HS-5 (cell line): ENCODE measurements around the gene GABPB2.

Experiments
- DNase-seq: peaks from one replicate; pipeline ENCODE4 v3.0.0-alpha.2; 2012; ENCODE audit warnings: low read depth

GABPB2 gene

DNA sequence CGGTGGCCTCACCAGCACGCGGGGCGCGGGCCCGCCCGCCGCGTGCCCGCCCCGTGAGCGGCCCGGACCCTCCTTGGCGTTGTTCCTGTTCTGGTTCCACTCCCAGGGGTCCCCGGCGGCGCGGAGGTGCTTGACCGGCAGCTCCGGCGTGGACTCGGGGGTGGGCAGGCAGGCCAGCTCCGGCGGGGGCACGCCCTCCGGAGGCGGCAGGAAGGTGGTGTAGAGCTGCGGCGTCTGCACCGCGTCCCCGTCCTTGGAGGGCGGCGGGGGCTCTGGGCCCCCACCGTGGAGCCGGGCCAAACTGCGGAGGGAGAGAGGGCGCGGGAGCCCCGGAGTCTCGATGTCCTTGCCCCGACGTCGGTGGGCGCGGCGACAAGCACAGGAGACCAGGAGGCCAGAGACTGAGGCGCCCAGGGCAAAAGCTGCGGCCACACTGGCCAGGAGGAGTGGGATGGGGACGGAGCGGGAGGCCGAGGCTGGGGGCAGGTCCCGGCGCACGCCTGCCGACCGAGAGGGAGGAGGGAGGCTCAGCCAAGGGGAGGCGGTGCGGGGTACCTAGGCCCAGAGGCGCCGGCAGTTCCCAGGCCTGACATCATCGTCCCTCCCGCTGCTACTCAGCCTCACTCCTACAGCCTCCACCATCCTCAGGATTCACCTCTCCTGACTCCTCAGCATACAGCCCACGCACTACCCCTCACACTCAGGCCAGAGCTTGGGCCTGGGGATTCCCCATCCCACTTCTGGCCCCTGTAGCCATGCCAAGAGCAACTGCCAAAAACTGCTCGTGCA lies 62.7 kb downstream of the GABPB2 start:
- no peak for DNase-seq

DNA sequence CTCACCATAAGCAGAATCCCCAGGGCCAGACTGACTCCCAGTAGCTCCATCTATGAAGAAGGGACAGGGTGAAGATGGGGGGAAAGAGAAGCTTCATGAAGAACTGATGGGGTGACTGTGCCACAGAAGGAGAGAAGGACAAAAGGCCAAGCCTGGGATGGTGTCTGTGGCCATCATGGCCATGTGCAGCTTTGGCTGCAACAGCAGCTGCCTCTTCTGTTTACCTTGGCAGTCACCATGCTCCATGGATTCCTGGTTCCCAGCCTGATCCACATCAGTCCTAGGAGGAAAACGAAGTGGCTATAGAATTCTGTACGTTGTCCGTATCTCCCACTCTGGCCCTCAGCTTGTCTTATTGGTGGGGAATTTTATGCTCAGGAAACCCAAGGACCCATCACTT lies 63.8 kb downstream of the GABPB2 start:
- no peak for DNase-seq

DNA sequence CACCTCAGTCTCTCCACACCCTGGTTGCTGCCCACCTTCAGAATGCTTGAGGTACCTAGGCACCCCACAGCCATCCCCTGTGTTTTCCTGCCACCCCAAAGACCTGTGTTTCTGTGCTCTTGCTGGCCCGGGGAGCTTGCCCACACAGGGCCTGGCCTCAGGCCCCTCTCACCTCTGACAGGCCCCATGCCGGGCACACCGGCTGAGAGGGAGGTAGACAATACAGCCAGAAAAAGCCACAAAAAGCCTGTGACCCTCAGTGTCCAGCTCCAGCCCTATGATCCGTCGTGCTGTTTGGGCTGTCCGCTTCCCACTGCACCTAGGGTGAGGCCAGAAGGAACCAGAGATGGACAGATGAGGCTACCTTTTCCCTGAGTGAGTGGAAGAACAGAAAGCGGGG lies 64.4 kb downstream of the GABPB2 start:
- DNase-seq, result no peak

DNA sequence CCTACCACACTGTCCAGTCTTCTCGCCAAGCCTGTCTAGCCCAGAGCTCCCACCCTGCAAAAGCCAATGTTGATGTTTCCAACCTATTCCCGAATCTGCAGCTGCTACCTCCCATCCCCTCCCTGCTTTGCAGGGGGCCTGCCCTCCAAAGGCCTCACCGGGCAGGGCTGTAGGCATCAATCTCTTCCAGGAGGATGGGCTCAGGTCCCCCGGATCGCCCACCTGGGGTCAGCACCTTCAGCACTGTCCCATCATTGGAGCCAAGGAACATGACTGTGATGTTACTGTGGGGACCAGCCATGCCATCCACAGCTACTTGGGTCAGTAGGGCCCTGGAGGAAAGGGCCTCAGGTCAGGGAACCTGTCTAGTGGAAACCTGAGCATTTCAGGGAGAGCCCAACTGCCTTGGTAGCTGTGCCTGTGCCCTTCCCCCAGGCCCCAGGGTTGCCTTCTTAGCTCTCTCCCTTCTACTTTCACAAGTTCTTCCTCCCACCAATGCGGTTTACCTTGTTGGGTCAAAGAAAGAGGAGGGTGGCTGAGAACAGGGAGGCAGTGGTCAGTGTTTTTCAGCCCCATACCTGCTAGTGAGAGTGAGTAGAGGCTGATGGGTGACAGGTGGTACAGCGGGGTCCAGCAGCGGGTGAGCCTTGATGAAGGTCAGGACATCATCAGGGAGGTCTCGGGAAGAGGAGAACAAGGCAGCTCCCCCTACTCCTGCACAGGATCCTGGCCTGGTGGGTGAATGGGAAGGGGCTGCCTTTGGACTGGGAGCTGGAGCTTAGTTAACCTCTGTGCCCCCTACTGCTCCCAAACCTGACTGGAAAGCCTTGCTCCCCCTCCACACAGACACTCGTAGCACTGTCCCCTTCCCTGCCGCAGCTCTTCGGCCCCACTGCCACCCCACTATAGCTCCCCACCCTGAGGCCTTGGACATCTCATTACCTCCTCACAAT lies 65.1 kb downstream of the GABPB2 start:
- DNase-seq, result no peak

DNA sequence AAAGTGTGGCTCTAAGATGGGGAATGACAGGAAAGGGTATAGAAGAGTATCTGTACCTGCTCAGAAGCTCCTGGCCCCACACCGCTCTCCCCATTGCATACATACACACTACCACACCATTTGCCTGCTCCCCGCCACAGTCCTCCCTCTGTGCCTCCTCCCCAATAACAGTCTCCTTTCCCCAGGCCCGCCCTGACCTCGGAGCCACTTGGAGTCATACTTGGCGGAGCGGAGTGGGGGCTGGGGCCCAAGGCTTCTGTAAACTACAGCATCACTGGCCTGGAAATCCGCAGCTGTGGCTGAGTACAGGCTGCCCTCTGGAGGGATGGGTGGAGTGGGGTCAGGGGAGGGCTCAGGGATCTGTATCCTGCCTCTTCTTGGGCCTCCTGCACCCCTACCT lies 67.2 kb downstream of the GABPB2 start:
- no peak for DNase-seq

DNA sequence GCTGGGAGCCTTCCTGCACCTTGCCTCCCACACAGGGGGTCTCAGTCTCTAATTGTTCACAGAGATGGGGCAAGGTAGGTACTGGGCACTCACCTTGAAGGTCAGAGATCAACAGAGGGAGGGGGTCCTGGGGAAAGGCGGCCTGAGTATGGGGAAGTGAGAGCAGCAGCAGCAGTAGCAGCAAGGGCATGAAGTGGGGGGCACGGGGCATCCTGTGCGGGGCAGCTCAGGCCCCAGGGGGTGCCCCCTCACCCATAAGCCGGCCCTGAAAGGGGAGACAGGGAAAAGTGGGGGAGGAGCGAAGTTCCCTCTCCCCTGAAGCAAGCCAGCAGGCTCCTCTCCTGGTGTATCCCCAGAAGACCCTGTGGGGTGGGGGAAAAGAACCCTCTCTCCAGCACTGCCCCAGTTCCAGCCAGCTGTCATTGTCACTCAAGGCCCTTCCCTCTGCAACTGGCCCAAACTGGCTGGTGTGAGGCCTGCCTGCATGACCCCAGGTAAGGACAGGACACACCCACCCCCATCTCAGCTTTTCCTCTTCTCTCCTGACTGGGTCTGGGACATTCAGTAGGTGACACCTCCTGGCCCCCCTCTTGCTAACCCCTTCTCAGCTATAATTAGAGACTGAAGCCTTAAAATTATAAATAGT lies 72.0 kb downstream of the GABPB2 start:
- DNase-seq, result no peak

DNA sequence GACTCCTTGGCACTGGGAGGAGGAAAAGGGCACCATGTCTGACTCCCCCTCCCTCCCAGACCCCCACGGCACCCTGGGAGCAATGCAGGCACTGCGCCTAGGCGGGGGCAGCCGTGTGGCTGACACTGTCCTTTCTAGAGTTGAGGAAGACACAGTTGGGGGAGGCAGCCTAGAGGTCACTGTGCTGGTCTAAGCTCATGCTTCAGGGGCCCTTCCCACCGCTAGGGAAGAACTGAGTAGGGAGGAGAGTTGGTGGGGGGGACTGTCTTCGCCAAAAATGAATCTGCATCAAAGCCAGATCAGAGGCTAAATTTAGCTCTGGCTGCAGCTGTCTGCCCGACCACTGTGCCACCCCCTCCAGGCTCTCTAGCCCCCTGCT lies 72.5 kb downstream of the GABPB2 start:
- no peak for DNase-seq

DNA sequence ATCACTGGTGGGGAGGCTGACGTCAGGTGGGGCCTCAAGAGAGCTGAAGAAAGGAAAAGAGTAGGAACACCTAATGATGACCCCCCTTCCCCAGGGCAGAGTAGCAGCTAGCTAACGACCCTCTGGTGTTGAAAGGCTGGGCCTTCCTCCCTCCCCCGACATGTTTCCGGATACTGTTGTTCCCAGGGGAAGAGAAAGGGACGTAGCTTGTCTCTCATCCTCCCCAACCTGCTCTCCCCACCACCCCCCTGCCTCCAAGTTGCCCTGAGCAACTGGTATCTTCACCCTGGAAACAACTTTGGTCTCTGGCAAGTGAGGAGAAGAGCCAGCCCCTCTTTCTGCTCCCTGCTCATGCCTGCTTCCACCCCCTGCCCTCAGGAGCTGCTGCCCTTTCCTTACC lies 73.4 kb downstream of the GABPB2 start:
- no peak for DNase-seq

DNA sequence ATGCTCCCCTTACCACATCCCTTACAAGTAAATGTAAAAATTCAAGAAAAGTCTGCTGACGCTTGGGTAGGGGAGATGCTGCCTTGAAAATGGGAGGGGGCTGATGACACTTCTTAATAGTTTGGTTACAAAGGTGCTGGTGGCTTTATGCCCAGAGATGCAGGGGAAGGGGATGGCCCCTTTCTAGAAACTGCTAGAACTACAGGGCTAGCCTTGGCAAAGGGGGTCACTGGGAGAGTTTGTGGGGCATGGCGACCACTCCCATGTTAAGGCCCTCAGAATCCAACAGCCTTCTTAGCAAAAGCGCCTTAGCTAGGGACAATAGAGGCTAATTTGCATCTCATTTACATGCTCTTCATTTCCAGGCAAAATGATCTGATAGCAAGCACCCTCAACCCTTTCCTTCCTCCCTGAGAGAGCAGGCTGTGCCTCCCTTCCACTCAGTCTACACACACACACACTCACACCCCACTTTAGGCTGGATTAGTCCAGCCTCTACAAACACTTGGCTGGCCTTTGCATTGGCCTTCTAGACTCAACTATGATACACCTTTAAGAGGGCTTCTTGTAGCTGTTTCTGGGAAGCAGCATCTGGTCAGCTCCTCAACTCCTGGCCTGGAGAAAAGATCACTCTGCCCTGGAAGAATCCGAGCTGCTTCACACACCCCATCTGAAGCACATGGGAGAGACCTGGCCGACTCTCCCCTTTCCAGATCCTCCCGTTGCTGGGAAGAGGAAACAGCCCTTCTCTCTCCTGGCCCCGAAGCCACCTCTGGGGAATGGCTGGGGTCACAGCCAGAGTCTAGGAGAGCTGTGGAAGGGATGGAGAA lies 74.1 kb downstream of the GABPB2 start:
- no peak for DNase-seq

DNA sequence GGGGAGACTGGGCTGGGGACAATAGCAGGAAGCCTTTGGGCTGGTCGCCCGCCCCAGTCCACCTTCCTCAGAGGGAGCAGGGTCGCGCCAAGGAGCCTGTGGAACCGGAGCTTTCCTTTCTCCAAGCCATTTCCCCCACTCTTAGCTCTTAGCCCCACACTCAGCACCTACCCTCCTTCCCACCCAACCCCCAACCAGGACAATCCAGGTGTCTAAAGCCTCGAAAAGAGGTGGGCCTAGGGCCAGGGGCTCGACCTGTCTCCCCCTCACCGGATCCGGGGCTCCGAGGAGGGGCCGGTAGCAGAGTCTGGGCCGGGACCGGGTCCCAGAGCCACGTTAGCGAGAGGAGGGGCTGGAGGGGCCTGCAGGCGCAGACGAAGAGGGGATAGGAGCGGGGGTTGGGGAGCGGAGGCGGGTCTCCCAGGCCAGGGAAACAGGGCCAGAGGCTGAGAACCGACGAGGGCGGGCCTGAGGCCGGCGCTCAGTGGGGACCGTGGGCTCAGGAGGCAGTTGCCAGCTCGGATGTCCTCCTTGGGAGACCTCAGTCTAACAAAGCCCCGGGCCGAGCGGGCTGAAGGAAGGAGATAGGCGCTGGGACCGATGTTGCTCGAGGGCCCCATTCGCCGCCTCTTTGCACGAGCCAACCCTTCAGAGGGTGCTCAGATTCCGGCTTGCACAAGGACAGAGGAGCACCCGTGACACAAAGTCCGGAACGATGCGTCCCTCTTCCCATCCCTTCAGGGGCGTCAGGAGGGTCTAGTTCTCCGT lies 74.9 kb downstream of the GABPB2 start:
- no peak for DNase-seq

DNA sequence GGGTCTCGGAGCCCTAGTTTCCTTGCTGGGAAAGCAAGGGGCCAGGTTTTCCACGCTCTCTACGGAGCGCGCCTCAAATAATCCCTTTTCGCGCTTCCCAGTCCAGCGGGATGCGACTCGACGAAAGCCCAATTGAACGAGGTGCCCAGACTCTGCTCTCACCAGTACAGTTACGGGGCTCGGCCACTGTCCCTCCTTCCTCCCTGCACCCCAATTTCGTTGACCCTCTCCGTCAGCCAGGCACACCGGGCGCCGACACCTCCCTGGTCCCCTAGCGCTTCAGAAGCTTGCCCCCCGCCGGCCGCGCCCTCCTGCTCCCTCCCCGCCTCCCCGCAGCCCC lies 75.5 kb downstream of the GABPB2 start:
- DNase-seq, result no peak

DNA sequence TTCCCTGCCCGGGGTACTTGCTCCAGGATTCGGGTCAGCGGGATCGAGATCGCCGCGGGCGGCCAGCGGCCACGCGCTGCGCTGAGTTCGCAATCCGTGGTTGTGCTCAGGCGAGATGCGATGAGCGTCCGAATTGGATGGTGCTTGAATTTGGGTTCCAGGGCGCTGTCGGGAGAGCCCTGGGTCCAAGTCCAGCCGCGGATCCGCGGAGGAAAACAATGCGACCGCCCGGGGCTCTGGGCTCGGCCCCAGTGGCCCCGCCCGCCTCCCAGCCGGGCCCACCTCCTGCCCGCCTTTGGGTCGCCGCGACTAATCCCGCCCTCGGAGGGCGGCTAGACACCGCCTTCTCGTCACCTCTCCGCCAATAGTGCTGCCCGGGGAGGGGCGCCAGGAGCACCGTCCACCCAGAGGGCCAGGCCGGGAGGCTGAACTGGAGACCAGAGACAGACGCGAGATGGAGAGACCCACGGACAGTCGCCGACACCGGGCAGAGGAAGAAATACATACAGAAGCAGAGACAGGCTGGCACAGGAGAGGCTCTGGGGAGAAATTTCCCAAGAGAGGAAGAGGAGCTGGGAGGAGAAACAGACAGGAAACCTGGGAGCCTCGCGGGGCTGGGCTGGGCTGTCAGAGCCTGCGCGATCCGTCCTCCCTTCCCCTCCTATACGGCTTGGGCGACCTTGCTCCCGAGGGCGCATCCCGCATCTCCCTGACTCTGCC lies 76.0 kb downstream of the GABPB2 start, which contains the start of gene SEMA6C:
TSS of gene SEMA6C (minus strand) at position 220 of the 720 bp plus-strand sequence. CDS start 4,010 bp downstream, outside the sequence.
- peak; percentile 56 for DNase-seq

DNA sequence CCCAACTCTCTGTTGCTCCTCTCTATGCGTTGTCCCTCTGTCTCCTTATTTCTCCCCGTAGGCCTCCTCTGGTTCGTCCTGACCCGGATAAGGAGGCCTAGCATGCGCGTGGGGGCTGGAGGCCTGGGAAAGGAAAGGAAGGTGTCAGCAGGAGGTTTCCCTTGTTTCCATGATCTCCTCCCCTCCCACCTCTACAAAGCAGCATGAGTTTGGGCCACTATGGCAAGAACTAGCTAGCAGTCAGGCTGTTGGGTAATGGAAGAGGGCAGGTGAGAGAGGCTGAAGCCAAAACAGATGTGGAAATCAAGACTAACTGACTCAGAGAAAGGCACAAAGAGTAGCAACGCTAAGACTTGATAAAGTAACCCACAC lies 76.6 kb downstream of the GABPB2 start:
- DNase-seq, result no peak

DNA sequence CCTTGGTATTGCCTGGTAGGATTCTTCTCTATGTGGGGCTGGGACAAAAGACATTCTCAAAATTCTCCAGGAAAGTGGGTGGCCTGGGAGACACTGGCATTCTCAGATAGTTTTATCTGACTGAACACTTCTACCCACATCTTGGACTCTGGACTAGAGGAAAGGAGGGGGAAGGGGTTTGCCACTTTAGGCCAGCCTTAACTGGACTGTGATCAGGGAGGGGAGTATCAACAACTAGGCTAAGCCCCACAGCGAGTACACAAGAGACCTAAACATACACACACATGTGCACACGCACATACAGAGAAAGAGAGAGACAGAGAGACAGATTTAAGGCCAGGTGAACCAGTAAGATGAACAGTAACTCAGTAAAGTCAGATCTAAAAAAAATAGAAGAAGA lies 77.1 kb downstream of the GABPB2 start:
- DNase-seq, result no peak

DNA sequence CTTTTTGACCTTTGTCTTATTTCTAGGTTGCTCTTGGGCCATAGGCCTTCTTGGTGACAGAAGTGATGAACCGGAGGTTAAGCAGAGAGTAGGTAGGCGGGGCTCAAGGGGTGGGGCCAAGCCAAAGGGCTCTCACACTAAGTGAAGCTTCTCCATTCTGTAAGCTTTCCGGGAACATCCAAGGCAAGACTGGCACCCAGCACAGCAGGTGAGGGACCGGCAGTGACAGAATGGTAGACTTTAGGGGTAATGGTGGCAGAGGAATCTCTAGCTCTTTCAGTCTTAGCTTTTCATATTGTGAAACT lies 85.9 kb downstream of the GABPB2 start, which contains the start of gene TNFAIP8L2:
TSS of gene TNFAIP8L2 (plus strand) at position 135 of the 305 bp plus-strand sequence. CDS start 2,049 bp downstream, outside the sequence.
- no peak for DNase-seq

DNA sequence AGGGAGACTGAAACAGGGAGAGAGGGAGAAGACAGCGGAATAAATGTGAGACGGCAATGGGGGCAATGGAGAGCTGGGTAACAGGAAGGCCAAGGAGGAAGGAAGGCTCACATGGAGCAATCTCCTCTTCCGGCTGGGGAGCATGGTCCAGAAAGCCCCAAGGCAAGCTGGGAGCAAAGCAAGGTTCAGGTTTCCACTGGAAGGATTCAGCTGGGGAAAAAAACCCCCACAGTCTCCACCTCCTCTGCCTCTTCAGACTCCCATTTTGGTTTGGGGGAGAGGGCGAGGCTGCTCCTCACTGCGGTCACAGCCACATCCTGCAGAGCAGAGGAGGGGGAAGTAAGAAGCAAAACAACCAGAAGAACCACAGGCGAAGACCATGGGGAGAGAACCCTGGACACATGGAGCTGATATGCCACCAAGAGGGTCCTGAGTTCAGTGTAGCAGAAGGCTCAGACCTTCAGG lies 86.5 kb downstream of the GABPB2 start:
- DNase-seq, result no peak

DNA sequence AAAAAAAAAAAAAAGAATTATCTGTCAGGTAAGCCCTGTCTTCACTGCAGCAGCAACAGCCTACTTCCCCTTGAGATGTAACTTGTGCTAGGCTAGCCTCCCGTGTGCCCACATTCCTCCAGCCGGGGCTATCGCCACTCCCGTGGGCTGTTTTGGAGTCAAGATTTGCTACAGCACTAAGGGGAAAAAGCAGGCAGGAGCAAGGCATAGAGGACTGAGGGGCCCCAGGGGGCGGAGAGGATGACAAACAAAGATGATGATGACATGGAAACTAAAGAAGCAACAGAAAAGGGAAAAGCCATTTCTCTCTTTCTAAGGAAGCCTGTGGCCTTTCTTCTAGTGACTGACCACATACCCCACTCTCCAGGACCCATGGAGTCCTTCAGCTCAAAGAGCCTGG lies 87.8 kb downstream of the GABPB2 start:
- DNase-seq, result no peak

DNA sequence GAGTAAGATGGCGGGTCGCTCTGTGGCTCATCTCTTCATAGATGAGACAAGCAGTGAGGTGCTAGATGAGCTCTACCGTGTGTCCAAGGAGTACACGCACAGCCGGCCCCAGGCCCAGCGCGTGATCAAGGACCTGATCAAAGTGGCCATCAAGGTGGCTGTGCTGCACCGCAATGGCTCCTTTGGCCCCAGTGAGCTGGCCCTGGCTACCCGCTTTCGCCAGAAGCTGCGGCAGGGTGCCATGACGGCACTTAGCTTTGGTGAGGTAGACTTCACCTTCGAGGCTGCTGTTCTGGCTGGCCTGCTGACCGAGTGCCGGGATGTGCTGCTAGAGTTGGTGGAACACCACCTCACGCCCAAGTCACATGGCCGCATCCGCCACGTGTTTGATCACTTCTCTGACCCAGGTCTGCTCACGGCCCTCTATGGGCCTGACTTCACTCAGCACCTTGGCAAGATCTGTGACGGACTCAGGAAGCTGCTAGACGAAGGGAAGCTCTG lies 88.2 kb downstream of the GABPB2 start:
- no peak for DNase-seq

DNA sequence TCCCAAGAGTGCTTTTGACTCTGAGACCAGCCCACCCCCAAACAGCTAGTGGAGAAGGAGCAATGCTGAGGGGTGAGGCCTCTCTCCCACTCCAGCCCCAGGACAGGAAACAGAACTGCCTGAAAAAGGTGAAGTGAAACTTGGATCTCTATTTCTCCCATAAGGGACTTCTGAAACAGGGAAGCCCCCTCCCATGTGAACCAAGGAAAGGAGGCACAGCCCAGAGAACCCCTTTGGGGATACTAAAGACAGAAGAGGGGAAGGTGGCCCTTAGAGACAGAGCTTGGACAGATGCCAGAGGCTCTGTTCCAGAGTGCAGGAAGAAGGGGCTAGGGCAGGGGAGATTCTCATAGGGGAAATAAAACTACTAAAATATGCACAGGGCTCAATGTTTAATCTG lies 88.8 kb downstream of the GABPB2 start:
- DNase-seq, result no peak

DNA sequence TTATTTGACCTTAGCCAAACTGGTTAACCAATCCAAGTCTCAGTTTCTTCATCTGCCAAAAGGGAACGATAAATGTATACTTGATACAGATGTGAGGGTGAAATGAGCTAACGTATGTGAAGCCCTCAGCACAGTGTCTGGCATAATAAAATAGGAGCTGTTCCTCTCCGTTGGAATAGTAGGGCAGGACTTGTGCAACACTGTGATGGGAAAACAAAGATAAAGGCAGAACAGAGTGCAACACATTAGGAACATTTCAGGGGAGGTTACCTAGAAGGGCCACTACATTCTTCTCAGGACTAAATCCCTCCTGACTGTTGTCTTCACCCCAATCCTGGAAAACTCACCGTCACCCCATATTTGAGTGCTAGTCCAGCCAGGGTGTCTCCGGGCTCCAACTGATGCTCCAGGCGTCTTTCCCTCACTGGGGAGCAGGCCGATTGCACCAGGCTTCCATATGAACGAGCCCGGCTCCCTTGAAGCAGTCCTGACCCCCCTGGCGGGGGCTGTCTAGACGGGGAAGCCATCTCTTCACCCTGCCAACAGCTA lies 94.2 kb downstream of the GABPB2 start:
- no peak for DNase-seq
